Chondrocyte (in vitro differentiated cells): ENCODE data around the gene FILIP1. TPM values are rescaled to one million over a fixed set of nuclear protein-coding genes. Genes with fewer than 3 reads are reported as not detected.

ENCODE experiments used
- DNase-seq: peaks from one replicate; pipeline ENCODE4 v3.0.0; 2021; ENCODE audit warnings: mixed read lengths, low spot score
- H3K27ac Mint-ChIP-seq: one replicate; pipeline ENCODE4 v1.8.0; 2021; ENCODE audit warnings: mild to moderate bottlenecking, moderate library complexity, mixed read lengths; ENCODE audit not compliant: unreplicated experiment
- H3K27me3 Mint-ChIP-seq: 2 replicates; pipeline ENCODE4 v1.8.0; 2021; ENCODE audit warnings: low read depth, mixed read lengths
- H3K36me3 Mint-ChIP-seq: 2 replicates; pipeline ENCODE4 v1.8.0; 2021; ENCODE audit warnings: low read depth, mixed read lengths
- H3K4me1 Mint-ChIP-seq: 2 replicates; pipeline ENCODE4 v1.8.0; 2021; ENCODE audit warnings: low read depth, mild to moderate bottlenecking, mixed read lengths
- H3K4me3 Mint-ChIP-seq: one replicate; pipeline ENCODE4 v1.8.0; 2021; ENCODE audit warnings: mild to moderate bottlenecking, moderate library complexity, mixed read lengths; ENCODE audit not compliant: unreplicated experiment
- H3K9me3 Mint-ChIP-seq: 2 replicates; pipeline ENCODE4 v1.8.0; 2021; ENCODE audit warnings: low read depth, mixed read lengths
- CTCF ChIP-seq: fragments of 200-600 bp; sonication (generic); IDR thresholded peaks from 2 replicates; pipeline ENCODE4 v1.5.0; 2021; ENCODE audit warnings: antibody characterized with exemption, mild to moderate bottlenecking, moderate library complexity
- total RNA-seq: library from RNA; stranded (reverse); gene quantifications from 3 replicates; pipeline ENCODE4 v1.2.1, GENCODE V29; 2021

The FILIP1 gene
- total RNA-seq, 1 donor from 2014 or later, result 7.0 TPM

- TF ChIP-seq CTCF, result no peak
- H3K36me3 Mint-ChIP-seq, result no peaks in the 10 kb centered on the region
- no peak overlapping the region for H3K4me3 Mint-ChIP-seq
- no peaks in the 10 kb centered on the region for H3K27me3 Mint-ChIP-seq
- H3K9me3 Mint-ChIP-seq, result no peaks in the 10 kb centered on the region
- H3K27ac Mint-ChIP-seq, result no peak overlapping the region
- no peak for DNase-seq
- H3K4me1 Mint-ChIP-seq, result peaks cover 17% of the 10 kb centered on the region
Observed at GRCh38 chr6:75286955-75287354, 206.6 kb downstream of the FILIP1 start.

GRCh38 chr6:75285283-75285639, 208.3 kb downstream of the FILIP1 start:
- H3K9me3 Mint-ChIP-seq, result no peaks in the 10 kb centered on the region
- DNase-seq, result no peak
- H3K36me3 Mint-ChIP-seq, result no peaks in the 10 kb centered on the region
- H3K27ac Mint-ChIP-seq, result no peak overlapping the region
- no peak for TF ChIP-seq CTCF
- no peak overlapping the region for H3K4me3 Mint-ChIP-seq
- peaks cover 33% of the 10 kb centered on the region for H3K4me1 Mint-ChIP-seq
- H3K27me3 Mint-ChIP-seq, result no peaks in the 10 kb centered on the region

- Mint-ChIP-seq H3K27me3 (no peaks in the 10 kb centered on the region), H3K4me3 (no peak within 1 kb of the TSS), H3K36me3 (no peaks in the 10 kb centered on the region), H3K9me3 (no peaks in the 10 kb centered on the region), H3K27ac (no peak within 1 kb of the TSS), H3K4me1 (peaks cover 38% of the 10 kb centered on the region)
- DNase-seq, result peak; percentile 97
- no peak for TF ChIP-seq CTCF
Observed at GRCh38 chr6:75284632-75285282, 208.8 kb downstream of the FILIP1 start, which contains the start of gene TMEM30A. TSS of gene TMEM30A (minus strand) at chr6:75284792. CDS start at chr6:75284638, 154 bp downstream.

GRCh38 chr6:75283907-75284631, 209.5 kb downstream of the FILIP1 start:
- Mint-ChIP-seq H3K4me3 (no peak overlapping the region), H3K9me3 (no peaks in the 10 kb centered on the region), H3K27me3 (no peaks in the 10 kb centered on the region), H3K4me1 (peaks cover 44% of the 10 kb centered on the region), H3K36me3 (no peaks in the 10 kb centered on the region), H3K27ac (no peak overlapping the region)
- DNase-seq, result no peak
- no peak for TF ChIP-seq CTCF

- no peak for DNase-seq
- no peak for TF ChIP-seq CTCF
- no peak overlapping the region for H3K4me3 Mint-ChIP-seq
- peak overlapping the region; percentile 65 for H3K27ac Mint-ChIP-seq
- H3K4me1 Mint-ChIP-seq, result peaks cover 55% of the 10 kb centered on the region
- no peaks in the 10 kb centered on the region for H3K27me3 Mint-ChIP-seq
- H3K9me3 Mint-ChIP-seq, result no peaks in the 10 kb centered on the region
- H3K36me3 Mint-ChIP-seq, result no peaks in the 10 kb centered on the region
Observed at GRCh38 chr6:75282706-75283105, 210.9 kb downstream of the FILIP1 start.
